HL-60/S4 (cell line): ENCODE results near the gene SOX18.

Experiments
- in situ Hi-C: fragments of 300-500 bp; cut with MboI; formaldehyde crosslinking; loops from 2 replicates; pipeline ENCODE4 v1.14.3; 2022; ENCODE audit warnings: low sequenced_read_pairs

The SOX18 gene

GRCh38 chr20:64069209-64069613 lies 19.8 kb upstream of the SOX18 start:
- in situ Hi-C loops: no loop called here

GRCh38 chr20:64068386-64069208 lies 19.2 kb upstream of the SOX18 start:
- in situ Hi-C loops: no loop called here

- in situ Hi-C loops: no loop called here
Measured at GRCh38 chr20:64067733-64068307, 18.4 kb upstream of the SOX18 start.

GRCh38 chr20:64067005-64067632 lies 17.7 kb upstream of the SOX18 start:
- in situ Hi-C loops: no loop called here

- in situ Hi-C loops: no loop called here
Measured at GRCh38 chr20:64065974-64066343, 16.5 kb upstream of the SOX18 start.

DNA sequence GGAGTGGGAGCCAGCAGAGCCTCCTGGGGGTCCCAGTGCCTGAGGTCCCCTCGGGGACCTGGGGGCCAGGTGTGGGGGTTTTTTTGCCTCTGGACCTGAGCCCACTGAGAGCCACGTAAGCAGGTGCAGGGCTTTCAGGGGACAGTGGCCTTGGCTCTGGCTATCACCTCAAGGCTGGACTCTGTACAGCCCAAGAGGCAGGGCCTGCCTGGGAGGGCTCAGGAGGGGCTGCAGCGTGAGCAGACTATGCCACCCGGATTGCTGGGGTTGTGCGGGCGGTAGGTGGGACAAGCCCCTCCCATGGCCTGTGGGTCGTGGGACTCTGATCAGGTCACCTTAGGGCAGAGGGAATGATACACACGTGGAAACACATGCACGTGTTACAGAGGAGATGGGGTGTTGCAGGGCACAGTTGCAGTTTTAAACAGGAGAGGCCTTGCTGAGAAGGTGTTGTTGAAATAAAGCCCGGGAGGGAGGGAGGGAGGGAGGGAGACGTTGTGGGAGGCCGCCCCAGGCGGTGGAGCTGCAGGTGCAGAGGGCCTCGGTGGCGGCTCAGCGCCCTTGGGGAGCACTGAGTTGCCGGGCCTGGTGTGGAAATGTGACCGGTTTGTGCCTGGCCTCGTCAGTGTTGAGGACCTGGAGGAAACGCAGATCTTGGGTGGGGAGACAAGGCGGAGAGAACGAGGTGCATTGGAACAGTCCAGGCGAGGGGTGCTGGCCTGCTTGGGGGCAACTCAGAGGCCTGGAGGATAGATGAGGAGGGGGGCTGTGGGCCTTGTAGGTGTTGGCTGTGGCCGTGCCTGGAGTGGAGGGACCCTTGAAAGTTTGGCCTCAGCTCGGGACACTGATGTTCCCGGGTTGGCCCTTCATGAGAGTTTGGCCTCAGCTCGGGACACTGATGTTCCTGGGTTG lies 15.9 kb upstream of the SOX18 start:
- in situ Hi-C loops: no loop called here

DNA sequence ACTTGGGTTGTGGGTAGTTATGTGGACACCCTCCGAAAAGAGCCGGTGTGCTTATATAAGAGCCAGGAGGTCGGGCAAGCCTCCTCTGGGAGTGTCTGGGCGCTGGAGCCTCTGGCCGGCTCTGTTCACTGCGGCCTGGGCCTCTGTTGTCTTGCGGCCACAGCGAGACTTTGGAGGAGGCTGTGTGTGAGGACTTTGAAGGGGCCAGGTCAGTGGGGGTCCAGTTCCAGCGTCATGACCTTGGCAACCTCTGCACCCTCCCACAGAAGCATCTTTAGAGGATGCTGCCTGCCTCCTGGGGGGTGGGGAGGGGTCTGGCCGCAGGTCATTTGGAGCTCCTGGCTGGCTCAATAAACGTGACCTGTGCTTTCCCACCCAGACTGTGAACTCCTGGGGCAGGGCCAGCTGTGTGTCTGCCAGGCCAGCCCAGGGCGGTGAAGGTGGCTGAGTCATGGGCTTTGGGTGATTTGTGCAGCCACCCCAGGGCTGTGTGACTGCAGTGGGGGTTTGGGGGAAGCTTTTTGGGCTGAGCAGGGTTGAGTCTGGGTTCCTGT lies 14.8 kb upstream of the SOX18 start:
- in situ Hi-C loops: no loop called here

DNA sequence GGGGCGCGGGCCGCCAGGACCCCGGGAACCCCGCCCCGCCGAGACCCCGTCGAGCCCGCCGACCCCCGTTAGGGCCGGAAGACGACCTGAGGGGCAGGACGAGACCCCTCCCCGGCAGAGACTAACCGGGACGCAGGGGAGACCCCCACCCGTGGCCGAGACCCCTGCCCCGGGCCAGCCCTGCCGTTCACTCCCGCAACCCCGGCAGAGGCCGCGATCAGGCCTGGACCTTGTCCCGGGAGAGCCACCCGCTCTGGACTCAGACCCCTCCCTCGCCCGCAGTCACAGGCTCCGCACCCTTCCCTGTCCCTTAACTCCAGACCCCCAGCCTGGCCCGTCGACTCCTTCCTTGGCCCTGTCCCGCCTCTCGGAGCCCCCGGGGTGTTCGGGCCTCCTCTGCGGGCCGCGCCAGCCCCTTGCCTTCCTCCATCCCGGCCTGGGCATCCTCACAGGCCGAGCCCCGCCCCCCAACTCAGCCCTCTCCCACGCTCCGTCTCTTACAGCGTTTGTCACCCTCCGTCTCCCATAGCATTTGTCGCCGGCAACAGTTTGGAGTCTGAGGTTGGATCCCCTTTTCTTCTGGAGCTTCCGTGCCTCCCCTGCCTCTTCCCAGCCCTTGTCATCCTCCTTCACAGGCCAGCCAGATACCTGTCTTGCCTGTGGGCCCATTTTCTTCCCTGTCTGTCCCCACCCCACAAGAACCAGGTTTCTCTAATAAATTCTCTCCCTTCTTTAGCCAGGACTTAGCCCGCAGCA lies 14.1 kb upstream of the SOX18 start:
- in situ Hi-C loops: no loop called here

GRCh38 chr20:64062596-64063388 lies 13.4 kb upstream of the SOX18 start, which contains the start of gene TCEA2:
TCEA2 (plus strand) TSS chr20:64063198; CDS start chr20:64063313, 115 bp downstream.
- in situ Hi-C loops: no loop called here

GRCh38 chr20:64062276-64062595 lies 12.8 kb upstream of the SOX18 start:
- in situ Hi-C loops: no loop called here

- in situ Hi-C loops: no loop called here
Measured at GRCh38 chr20:64058536-64058935, 9.1 kb upstream of the SOX18 start.

DNA sequence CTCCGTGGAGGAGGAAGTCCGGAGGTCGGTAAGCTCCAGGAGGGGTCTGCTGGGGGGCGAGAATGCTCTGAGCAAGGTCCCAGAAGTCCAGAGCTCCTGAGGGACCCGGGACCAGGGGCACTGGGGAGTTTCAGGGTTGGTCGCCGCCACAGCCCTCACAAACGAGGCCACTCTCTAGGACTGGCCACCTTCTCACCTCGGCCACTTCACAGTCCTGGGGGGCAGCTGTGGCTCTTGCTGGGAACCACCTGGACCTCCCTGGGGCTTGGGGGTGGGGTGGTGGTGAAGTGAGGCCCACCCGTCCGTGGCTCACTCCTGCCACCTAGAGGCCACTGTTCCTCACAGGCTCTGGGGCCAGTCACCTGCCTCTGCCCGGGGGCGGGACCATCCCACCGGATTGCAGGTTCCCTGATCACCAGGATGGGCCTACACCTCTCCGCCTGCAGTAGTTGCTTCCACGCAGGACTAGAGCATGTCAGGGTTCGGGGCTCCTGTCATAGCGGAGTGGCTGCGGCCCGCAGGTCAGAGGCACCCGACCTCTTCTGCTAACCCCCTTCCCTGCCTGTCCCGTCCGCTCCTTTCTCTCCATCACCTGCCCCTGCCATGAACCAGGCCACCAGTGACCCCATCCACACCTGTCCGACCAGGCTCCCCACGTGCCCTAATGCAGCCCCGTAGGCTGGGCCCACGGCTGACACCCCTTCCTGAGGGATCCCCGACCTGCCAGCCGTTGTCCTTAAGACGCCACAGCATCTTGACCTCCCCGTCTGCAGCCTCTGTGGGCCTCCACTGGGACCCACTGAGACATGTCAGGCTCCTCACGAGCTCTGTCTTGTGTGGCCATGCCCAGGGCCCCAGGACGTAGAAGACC lies 8.4 kb upstream of the SOX18 start:
- in situ Hi-C loops: no loop called here

DNA sequence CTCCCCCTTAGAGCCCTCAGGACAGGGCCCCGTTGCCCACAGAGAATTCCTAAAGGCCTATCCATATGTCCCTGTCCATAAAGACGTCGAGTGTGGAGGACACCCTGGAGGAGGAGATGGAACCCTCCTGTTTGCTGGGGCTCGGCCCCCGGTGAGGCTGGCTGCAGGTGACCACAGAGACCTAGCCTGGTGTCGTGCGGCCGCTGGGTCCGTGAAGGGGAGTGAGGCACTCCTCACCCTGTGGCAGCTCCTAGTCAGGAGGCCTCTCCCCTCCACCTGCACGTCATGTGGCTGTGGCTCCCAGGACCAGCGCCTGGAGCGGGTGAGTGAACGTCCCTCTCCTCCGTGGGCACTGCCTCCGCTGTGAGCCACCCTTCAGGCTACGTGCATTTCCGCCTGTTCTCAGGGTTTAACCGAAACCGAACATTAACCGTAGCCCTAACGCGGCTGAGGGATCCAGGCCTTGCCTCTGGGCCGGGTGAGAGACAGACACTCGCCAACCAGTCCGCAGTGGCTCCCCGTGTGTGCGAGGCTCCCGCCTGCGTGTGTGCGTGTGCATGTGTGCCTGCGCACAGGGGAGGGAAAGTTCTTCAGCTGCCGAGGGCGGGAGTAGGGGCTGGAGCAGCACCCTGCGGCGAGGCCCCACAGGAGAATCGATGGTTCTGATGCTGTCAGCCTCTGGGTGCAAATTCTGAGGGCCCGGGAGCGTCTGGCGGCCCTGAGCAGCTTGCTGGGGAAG lies 7.6 kb upstream of the SOX18 start:
- in situ Hi-C loops: no loop called here

- in situ Hi-C loops: no loop called here
Measured at GRCh38 chr20:64056639-64056888, 7.1 kb upstream of the SOX18 start.

GRCh38 chr20:64055893-64056638 lies 6.6 kb upstream of the SOX18 start:
- in situ Hi-C loops: no loop called here

- in situ Hi-C loops: no loop called here
Measured at GRCh38 chr20:64055396-64055892, 6.0 kb upstream of the SOX18 start.
